H9 (cell line): ENCODE measurements around the gene DOCK1. TPM values are rescaled to one million over a fixed set of nuclear protein-coding genes. Genes with fewer than 3 reads are reported as not detected.

Experiments used
- DNase-seq: peaks from one replicate; pipeline ENCODE4 v3.0.0-alpha.2; 2017
- H2AFZ ChIP-seq: one replicate; pipeline ENCODE4 v1.6.1; 2013; ENCODE audit warnings: mild to moderate bottlenecking, low read length, control low read depth, moderate library complexity
- H2AK5ac ChIP-seq: 2 replicates; pipeline ENCODE4 v1.6.1; 2013; ENCODE audit warnings: low read length, control low read depth, mixed read lengths; ENCODE audit not compliant: insufficient read length
- H2BK120ac ChIP-seq: one replicate; pipeline ENCODE4 v1.6.1; 2013; ENCODE audit warnings: low read depth, mild to moderate bottlenecking, low read length, control low read depth, inconsistent platforms; ENCODE audit not compliant: poor library complexity, severe bottlenecking
- H2BK12ac ChIP-seq: 2 replicates; pipeline ENCODE4 v1.6.1; 2013; ENCODE audit warnings: low read length, control low read depth, mixed read lengths, low read depth; ENCODE audit not compliant: insufficient read length
- H2BK15ac ChIP-seq: 2 replicates; pipeline ENCODE4 v1.6.1; 2013; ENCODE audit warnings: low read depth, low read length, control low read depth
- H2BK20ac ChIP-seq: one replicate; pipeline ENCODE4 v1.6.1; 2013; ENCODE audit warnings: low read depth, mild to moderate bottlenecking, low read length, control low read depth, inconsistent platforms; ENCODE audit not compliant: poor library complexity, severe bottlenecking
- H2BK5ac ChIP-seq: 2 replicates; pipeline ENCODE4 v1.6.1; 2013; ENCODE audit warnings: low read length, control low read depth, mixed read lengths; ENCODE audit not compliant: insufficient read length
- H3K14ac ChIP-seq: 2 replicates; pipeline ENCODE4 v1.6.1; 2013; ENCODE audit warnings: low read length, control low read depth; ENCODE audit not compliant: insufficient read depth
- H3K18ac ChIP-seq: 2 replicates; pipeline ENCODE4 v1.6.1; 2013; ENCODE audit warnings: low read depth, mild to moderate bottlenecking, mixed read lengths, low read length, control low read depth; ENCODE audit not compliant: insufficient read length
- H3K23ac ChIP-seq: 2 replicates; pipeline ENCODE4 v1.6.1; 2013; ENCODE audit warnings: low read length, control low read depth, mixed read lengths, low read depth; ENCODE audit not compliant: insufficient read length
- H3K23me2 ChIP-seq: 2 replicates; pipeline ENCODE4 v1.6.1; 2013; ENCODE audit warnings: low read depth, mild to moderate bottlenecking, mixed read lengths, low read length, control low read depth; ENCODE audit not compliant: insufficient read length, poor library complexity, severe bottlenecking
- H3K27ac ChIP-seq: 2 replicates; pipeline ENCODE4 v1.5.1; 2013; ENCODE audit warnings: low read length, control low read depth, mixed read lengths, low read depth; ENCODE audit not compliant: insufficient read length
- H3K27me3 ChIP-seq: 2 replicates; pipeline ENCODE4 v1.6.1; 2013; ENCODE audit warnings: low read length, control low read depth, inconsistent platforms; ENCODE audit not compliant: insufficient read depth
- H3K4ac ChIP-seq: 2 replicates; pipeline ENCODE4 v1.6.1; 2013; ENCODE audit warnings: low read depth, mild to moderate bottlenecking, control low read depth, inconsistent platforms, low read length, moderate library complexity
- H3K4me1 ChIP-seq: 2 replicates; pipeline ENCODE4 v1.6.1; 2013; ENCODE audit warnings: low read length, control low read depth, inconsistent platforms; ENCODE audit not compliant: insufficient read depth
- H3K4me2 ChIP-seq: 2 replicates; pipeline ENCODE4 v1.6.1; 2013; ENCODE audit warnings: low read length, control low read depth, mixed read lengths; ENCODE audit not compliant: insufficient read length, insufficient read depth
- H3K56ac ChIP-seq: 2 replicates; pipeline ENCODE4 v1.6.1; 2013; ENCODE audit warnings: low read depth, mild to moderate bottlenecking, mixed read lengths, low read length, control low read depth; ENCODE audit not compliant: insufficient read length
- H3K79me1 ChIP-seq: 2 replicates; pipeline ENCODE4 v1.6.1; 2013; ENCODE audit warnings: low read depth, mild to moderate bottlenecking, moderate library complexity, low read length, control low read depth, inconsistent platforms; ENCODE audit not compliant: insufficient read depth, poor library complexity, severe bottlenecking
- H3K79me2 ChIP-seq: 2 replicates; pipeline ENCODE4 v1.6.1; 2013; ENCODE audit warnings: low read length, control low read depth, inconsistent platforms; ENCODE audit not compliant: insufficient read depth
- H3K9ac ChIP-seq: 2 replicates; pipeline ENCODE4 v1.6.1; 2013; ENCODE audit warnings: low read length, control low read depth, mixed read lengths; ENCODE audit not compliant: insufficient read length; ENCODE audit errors: extremely low read depth
- H3K9me3 ChIP-seq: one replicate; pipeline ENCODE4 v1.6.1; 2013; ENCODE audit warnings: low read depth, low read length, inconsistent platforms; ENCODE audit not compliant: control insufficient read depth
- H3T11ph ChIP-seq: one replicate; pipeline ENCODE4 v1.6.1; 2013; ENCODE audit warnings: mild to moderate bottlenecking, low read length, control low read depth, inconsistent platforms
- H4K20me1 ChIP-seq: one replicate; pipeline ENCODE4 v1.6.1; 2013; ENCODE audit not compliant: control insufficient read depth, insufficient read length, insufficient read depth
- H4K5ac ChIP-seq: 2 replicates; pipeline ENCODE4 v1.6.1; 2013; ENCODE audit warnings: low read depth, mild to moderate bottlenecking, mixed read lengths, low read length, control low read depth; ENCODE audit not compliant: insufficient read length
- H4K8ac ChIP-seq: replicated peaks from 2 replicates; pipeline ENCODE4 v1.6.1; 2013; ENCODE audit warnings: low read length, control low read depth, mixed read lengths, low read depth; ENCODE audit not compliant: insufficient read length
- H4K91ac ChIP-seq: 2 replicates; pipeline ENCODE4 v1.6.1; 2013; ENCODE audit warnings: low read depth, mild to moderate bottlenecking, moderate library complexity, mixed read lengths, low read length, control low read depth; ENCODE audit not compliant: insufficient read length
- H3K27ac Mint-ChIP-seq, 3 experiments: 2 replicates in 2 of 3; 3 replicates in 1 of 3; pipeline ENCODE4 v1.8.0; 2020 to 2021; ENCODE audit warnings: mixed read lengths in 3 of 3, mild to moderate bottlenecking in 1 of 3, moderate library complexity in 1 of 3
- H3K27me3 Mint-ChIP-seq: 2 replicates; pipeline ENCODE4 v1.8.0; 2021; ENCODE audit warnings: low read depth, mild to moderate bottlenecking, moderate library complexity, mixed read lengths
- H3K36me3 Mint-ChIP-seq, 3 experiments: 2 replicates in 2 of 3; 3 replicates in 1 of 3; pipeline ENCODE4 v1.8.0; 2020 to 2021; ENCODE audit warnings: low read depth in 3 of 3, mixed read lengths in 3 of 3; ENCODE audit not compliant: insufficient read depth in 1 of 3
- H3K4me1 Mint-ChIP-seq, 2 experiments: 2 replicates each; pipeline ENCODE4 v1.8.0; 2020; ENCODE audit warnings: mixed read lengths in 2 of 2
- H3K4me3 Mint-ChIP-seq, 2 experiments: 2 replicates in 1 of 2; 3 replicates in 1 of 2; pipeline ENCODE4 v1.8.0; 2020 to 2021; ENCODE audit warnings: mild to moderate bottlenecking in 2 of 2, mixed read lengths in 2 of 2, moderate library complexity in 1 of 2
- H3K9me3 Mint-ChIP-seq, 2 experiments: 2 replicates in 1 of 2; 3 replicates in 1 of 2; pipeline ENCODE4 v1.8.0; 2020; ENCODE audit warnings: mild to moderate bottlenecking in 2 of 2, mixed read lengths in 2 of 2, moderate library complexity in 1 of 2
- WGBS: extraction: QIAGEN DNeasy Blood & Tissue Kit; methylation state at CpG from one replicate; pipeline ENCODE4 v1.1.7; 2013; ENCODE audit warnings: missing lambda C conversion rate, low lambda C conversion rate, mixed read lengths; ENCODE audit not compliant: insufficient read length; ENCODE audit errors: extremely low coverage; 5-methylcytosine and 5-hydroxymethylcytosine counted together
- total RNA-seq: library from RNA; stranded (reverse); gene quantifications from 2 replicates; pipeline ENCODE4 v1.2.1, GENCODE V29; 2021
- TF ChIP-seq, protein P1 (sequence below): fragments of 200-600 bp; sonication (generic); conservative IDR thresholded peaks from 3 replicates; pipeline ENCODE4 v1.8.0; 2021; ENCODE audit warnings: antibody characterized with exemption, mild to moderate bottlenecking

The DOCK1 gene
- total RNA-seq, 1 experiment from 2014 or later: 57.0 TPM

DNA sequence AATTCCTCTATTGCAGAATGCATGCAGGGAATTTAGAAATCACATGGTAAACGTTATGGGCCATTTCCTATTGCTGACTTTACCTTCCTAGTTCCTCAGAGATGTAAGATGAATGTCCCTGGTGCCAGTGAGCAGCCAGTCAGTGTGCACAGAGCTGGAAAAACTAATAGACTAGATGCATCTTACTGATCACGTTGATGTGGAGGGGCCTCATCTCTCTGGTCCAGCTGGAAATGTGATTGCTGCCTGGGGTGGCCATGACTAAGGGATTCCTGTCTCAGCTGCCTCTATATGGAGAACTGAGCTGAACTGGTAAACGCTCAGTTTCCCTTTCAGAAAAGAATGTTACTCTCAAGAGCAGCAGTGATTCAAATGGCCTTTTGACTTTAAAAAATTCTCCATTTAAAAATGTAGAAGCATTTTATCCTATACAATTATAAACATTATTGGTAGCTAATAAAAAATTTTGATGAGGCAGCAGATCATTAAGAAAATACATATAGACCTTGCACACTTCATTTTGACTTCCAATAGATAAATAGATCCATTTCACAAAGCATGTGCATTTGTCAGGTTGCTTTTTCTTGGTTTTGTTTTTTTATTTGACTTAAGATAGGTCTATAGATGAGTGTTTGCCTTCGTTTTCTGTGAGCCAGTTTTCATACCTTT lies 371.7 kb downstream of the DOCK1 start:
- H2BK5ac ChIP-seq: no peak overlapping the region
- H3K79me2 ChIP-seq: no peaks in the 10 kb centered on the region
- H3T11ph ChIP-seq: no peak overlapping the region
- no peak overlapping the region for H3K56ac ChIP-seq
- Mint-ChIP-seq H3K27ac (no peak overlapping the region), H3K9me3 (peaks cover 13 to 15% of the 10 kb centered on the region in 2 experiments), H3K4me1 (peaks cover 30 to 37% of the 10 kb centered on the region in 2 experiments), H3K27me3 (no peaks in the 10 kb centered on the region), H3K4me3 (no peak overlapping the region), H3K36me3 (peaks cover 22 to 36% (median 34%) of the 10 kb centered on the region in 3 experiments)
- no peak overlapping the region for H2BK120ac ChIP-seq
- no peaks in the 10 kb centered on the region for H3K79me1 ChIP-seq
- no peak overlapping the region for H3K27ac ChIP-seq
- no peak overlapping the region for H2BK20ac ChIP-seq
- H2BK12ac ChIP-seq: no peak overlapping the region
- no peak for DNase-seq
- H3K23me2 ChIP-seq: no peaks in the 10 kb centered on the region
- no peak overlapping the region for H3K23ac ChIP-seq
- H3K27me3 ChIP-seq: no peaks in the 10 kb centered on the region
- no peak overlapping the region for H4K91ac ChIP-seq
- no peak overlapping the region for H3K4me2 ChIP-seq
- no peak overlapping the region for H3K4ac ChIP-seq
- no peaks in the 10 kb centered on the region; the same call in 1 of the 2 replicates for H3K4me1 ChIP-seq
- H2AK5ac ChIP-seq: no peak overlapping the region
- no peak overlapping the region for H2AFZ ChIP-seq
- no peaks in the 10 kb centered on the region for H3K9me3 ChIP-seq
- H3K14ac ChIP-seq: no peak overlapping the region
- no peak overlapping the region for H2BK15ac ChIP-seq
- no CpG with 5 or more reads among the region's 4 CpGs for WGBS
- H3K9ac ChIP-seq: no peak overlapping the region
- no peak overlapping the region for H4K8ac ChIP-seq
- no peaks in the 10 kb centered on the region for H4K20me1 ChIP-seq
- H3K18ac ChIP-seq: no peak overlapping the region
- TF ChIP-seq, protein P1, sequence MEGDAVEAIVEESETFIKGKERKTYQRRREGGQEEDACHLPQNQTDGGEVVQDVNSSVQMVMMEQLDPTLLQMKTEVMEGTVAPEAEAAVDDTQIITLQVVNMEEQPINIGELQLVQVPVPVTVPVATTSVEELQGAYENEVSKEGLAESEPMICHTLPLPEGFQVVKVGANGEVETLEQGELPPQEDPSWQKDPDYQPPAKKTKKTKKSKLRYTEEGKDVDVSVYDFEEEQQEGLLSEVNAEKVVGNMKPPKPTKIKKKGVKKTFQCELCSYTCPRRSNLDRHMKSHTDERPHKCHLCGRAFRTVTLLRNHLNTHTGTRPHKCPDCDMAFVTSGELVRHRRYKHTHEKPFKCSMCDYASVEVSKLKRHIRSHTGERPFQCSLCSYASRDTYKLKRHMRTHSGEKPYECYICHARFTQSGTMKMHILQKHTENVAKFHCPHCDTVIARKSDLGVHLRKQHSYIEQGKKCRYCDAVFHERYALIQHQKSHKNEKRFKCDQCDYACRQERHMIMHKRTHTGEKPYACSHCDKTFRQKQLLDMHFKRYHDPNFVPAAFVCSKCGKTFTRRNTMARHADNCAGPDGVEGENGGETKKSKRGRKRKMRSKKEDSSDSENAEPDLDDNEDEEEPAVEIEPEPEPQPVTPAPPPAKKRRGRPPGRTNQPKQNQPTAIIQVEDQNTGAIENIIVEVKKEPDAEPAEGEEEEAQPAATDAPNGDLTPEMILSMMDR: no peak
- H4K5ac ChIP-seq: no peak overlapping the region
